Central memory CD4-positive, alpha-beta T cell (primary cell): ENCODE measurements around the gene DNAH8.

Source experiments
- DNase-seq: peaks from one replicate; pipeline ENCODE4 v3.0.0; 2022

DNAH8 gene

DNA sequence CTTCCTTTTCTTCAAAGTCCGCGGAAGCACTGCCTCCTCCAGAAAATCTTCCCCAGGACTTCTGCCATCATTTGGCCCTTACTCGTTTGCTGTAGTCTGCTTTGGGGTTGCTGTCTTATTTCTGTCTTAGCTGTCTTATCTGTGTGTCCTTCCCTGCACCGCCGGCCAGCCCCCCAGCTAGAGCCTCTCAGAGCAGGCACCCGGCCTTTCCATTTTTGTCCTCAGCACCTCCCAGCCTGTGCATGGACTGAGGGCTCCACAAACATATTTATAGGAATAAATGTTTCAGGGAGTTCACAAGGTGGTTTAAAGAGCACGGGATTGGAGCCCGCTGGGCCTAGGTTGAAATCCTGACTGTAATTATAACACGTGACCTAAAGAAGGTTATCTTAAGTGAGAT is 341.6 kb downstream of the DNAH8 start:
- DNase-seq: no peak

DNA sequence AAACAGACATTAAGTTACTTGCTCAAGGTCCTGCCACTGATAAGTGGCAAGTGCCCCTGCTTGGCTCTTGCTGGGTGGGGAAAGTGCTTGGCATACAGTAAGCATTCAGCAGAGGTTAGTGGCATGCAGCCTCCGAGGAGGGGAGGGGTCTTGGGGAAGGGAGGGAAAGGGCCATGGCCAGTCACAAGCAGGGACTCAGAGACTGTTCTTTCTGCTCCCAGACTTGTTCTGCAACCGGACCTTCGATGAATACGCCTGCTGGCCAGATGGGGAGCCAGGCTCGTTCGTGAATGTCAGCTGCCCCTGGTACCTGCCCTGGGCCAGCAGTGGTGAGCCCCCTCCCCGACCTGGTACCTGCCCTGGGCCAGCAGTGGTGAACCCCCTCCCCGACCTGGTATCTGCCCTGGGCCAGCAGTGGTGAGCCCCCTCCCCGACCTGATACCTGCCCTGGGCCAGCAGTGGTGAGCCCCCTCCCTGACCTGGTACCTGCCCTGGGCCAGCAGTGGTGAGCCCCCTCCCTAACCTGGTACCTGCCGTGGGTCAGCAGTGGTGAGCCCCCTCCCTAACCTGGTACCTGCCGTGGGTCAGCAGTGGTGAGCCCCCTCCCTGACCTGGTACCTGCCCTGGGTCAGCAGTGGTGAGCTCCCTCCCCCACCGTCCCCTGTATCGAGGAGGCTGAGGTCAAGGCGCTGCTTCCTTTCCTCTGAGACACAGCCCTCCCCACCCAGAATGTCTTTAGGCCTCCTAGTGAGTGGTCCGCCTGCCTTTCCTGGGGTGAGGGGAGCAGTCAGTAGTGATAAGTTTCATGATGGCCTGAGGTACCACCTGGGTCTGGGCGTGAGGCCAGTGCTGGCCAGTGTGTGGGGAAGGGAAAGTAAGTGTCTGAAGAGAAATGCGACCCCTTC is 342.4 kb downstream of the DNAH8 start:
- DNase-seq: no peak

DNA sequence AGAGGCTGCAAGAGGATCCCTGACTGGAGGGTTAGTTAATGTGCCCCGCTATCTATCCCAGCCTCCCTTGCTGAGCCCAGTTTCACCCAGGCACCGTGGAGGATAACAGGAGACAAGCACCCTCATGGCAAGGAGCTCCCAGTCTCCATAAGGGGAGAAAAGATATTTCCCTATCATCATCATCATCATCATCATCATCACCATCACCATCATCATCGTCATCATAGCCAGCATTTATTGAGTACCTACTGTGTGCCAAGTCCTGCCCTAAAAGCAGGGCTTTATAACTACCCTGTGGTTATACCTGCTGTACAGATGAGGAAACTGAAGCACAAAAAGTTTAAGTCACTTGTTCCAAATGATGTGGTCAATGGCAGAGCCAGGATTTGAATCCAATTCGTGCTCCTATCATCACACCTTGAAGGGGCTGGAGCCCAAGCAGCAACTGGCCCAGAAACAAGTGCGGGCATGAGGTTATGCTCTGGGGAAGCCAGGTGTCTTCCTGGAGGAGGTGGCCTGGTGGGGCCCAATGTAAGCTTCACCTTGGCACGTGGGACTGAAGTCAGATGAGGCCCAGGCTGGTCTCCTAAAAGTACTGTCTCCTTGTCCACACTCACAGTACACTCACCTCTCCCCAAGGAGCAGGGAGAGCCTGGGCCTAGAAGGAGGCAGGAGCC is 343.5 kb downstream of the DNAH8 start:
- no peak for DNase-seq

DNA sequence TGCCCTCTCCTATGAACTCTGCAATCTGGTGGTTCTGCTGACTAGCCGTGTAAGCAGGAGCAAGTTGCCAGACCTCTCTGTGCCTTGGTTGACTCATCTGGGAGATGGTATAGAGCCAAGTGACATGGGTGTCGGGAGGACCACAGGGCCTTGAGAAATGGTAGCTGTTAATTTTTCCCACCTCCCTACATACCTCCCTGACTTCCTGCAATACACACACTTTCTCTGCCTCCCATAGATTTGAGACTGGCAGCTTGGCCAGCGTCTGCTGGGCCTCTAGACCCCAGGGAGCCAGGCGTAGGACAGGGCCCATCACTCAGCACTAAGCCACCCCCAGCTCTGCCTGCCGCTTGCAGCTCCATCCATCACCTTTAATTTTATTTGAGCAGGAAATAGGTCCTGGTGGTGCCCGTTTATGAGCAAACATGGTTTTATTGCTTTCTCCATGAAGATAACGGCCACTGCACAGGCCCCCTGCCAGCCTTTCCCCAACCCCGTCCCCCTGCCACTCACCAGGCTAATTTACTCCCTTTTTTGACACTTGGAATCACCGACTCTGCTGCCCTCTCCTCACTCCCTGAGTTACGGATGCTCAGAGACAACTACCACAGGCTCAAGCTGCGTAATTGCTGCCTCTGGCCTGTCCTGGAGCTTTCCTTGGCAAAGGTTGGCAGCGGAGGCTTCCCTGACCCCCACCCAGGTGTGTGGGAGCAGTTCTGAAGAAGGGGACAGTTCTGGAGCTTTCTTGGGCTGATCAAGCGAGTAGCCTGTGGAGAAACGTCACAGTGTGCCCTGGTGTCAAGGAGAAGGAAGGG is 344.6 kb downstream of the DNAH8 start:
- DNase-seq: no peak

DNA sequence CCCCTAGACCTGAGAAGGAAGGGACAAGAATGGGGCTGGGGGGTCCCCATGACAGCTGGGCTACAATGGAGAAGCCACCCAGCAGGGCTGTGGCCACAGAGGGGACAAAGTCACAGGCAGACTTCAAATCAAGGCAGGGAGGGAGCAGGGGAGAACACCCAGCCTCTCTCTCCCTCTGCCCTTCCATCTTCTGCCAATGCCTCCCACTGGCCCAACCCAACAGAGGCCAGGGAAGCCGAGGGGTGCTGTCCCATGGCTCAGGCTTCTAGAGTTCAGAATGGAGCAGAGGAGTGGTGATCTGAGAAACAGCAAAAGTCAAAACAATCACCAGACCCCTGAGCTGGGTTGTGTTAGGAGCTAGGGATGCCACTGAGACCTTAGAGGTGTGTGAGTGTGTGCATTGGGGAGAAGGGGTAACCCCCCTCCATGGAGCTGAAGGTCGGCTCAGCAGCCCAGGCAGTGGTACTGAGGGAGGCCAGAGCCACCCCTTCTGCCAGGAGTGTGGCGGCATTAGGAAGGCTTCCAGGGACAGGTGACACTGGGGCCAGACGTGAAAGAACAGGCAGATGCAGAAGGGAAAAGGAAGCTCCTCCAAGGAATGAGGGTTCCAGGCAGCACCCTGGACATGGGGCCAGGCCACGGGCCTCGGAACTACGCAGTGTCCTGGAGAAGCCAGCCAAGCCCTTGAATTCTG is 345.5 kb downstream of the DNAH8 start:
- no peak for DNase-seq

DNA sequence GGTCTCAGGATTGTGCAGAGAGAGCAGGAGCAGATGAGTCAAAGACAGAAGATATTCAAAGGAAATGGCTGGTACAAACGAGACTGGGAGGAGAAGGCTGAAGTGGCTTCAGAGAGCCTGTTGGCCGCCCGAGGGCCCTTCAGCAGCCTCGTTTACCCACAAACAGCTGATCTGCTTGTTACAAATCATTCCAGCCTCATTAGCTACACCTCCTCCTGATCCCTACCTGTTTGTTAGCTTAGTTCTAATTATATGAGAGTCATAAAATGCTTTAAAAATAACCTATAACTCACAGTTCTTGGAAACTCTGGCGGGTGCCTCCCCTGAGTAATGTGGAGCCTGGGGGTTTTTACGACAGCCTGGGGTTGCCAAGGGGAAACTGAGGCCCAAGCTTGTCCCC is 346.1 kb downstream of the DNAH8 start:
- DNase-seq: no peak

DNA sequence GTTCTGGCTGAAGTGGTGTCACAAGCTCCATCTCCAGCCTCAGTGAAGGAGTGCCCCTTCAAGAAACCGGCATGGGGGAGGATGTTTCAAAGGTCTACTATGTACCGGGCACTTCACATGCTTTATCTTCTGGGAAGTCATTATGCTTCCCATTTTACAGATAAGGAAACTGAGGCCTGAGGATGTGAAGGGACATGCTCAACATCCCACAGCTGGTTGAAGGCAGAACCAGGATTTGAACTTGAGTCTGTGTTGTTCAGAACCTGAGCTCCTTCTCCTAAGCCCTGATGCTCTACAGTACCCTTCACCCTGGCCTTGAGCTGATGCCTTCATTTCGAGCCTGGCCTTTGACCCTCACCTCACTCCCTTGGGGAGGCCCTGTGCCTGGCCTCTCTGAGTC is 346.5 kb downstream of the DNAH8 start:
- no peak for DNase-seq

DNA sequence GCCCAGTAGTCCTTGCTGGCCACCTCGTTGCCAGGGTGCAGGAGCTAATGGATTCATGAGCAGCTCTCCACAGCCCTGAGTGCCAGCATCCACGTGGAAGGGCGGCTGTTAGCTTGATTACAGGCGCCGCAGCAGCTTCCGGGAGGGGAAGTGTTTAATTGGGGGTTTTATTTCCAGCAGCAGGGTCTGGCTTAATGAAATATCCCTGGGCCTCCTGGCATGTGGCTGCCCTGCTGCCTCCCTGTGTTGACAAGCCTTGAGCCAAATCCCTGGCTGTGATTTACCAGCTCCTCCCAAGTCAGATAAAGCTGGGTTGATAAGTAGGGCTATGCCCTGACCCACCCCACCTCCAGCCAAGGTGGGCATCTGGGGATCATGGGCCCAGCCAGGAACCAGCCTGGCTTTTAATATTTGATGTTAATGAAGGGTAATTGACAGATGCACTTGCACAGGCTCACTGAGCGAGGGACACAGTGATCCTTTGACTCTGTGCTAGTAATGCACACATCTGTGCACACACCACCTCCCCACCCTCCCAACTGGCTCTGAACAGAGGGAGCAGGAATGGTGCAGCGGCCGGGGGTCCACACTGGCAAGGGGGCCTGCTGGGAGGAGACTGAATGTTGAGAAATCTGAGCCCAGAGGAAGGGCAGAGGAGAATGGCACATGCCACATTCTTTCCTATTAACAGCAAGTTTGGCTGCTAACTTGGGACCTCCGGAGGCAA is 347.1 kb downstream of the DNAH8 start:
- DNase-seq: no peak

DNA sequence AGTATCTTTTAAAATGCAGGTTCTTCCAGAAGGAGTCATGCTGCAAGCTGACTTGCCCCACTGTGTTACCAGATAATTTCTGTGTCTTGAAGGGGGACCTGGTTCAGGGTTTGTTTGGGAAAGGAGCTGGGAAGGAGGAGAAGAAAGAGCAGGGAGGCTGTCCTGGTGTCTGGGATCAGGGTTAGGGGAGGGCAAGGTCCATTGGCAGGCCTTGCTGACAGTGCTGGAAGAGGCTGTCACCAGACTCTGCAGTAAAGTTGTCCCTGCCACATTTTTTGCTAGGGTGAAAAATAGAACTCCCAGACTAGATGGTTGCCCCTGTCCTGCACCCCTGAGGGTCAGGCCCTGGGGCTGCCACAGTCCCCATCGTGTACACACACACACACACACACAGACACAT is 348.4 kb downstream of the DNAH8 start:
- DNase-seq: no peak

DNA sequence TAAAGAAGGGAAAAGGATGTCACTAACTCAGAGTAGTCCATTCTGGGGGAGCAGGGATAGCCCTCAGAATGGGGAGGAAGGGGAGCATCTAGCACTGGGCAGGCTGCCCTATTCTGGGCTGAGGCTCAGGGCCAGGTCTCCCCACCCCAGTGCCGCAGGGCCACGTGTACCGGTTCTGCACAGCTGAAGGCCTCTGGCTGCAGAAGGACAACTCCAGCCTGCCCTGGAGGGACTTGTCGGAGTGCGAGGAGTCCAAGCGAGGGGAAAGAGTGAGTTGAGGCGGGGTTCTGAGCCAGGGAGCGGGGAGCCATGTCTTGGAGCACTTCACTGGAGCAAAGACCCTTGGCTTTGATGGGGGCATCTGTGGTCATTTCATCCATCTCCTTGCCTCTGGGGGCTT is 350.4 kb downstream of the DNAH8 start:
- no peak for DNase-seq

DNA sequence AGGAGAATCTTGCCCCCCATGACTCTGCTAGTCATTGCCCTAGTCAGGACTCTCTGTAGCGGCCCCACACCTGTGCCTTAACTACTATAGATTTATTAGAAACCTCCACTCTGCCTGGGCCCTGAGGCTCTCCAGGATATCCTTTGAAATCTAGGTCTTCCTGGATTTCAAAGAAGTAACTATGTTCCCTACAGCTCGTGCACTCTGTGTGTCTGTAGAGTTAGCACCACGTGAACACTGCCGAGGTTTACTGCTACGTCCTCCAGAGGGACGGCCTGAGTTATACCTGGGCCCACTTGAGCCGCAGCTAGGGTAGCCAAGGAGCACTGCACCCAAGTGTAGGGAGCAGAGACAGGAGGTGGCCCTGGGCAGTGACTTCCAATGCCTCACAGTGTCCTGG is 353.3 kb downstream of the DNAH8 start:
- DNase-seq: no peak

DNA sequence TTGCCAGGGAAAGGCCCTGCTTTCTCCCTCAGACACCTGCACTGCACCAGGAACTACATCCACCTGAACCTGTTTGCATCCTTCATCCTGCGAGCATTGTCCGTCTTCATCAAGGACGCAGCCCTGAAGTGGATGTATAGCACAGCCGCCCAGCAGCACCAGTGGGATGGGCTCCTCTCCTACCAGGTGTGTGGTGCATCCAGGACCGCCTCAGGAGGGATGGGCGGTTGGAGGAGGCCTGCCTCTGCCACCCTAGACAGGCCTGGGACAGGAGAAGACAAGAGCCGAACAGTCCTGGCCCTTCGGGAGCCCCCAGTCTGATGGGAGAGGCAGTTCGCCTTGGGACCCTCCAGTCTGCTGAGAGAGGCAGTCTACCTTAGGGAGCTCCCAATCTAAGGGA is 357.7 kb downstream of the DNAH8 start:
- DNase-seq: no peak

DNA sequence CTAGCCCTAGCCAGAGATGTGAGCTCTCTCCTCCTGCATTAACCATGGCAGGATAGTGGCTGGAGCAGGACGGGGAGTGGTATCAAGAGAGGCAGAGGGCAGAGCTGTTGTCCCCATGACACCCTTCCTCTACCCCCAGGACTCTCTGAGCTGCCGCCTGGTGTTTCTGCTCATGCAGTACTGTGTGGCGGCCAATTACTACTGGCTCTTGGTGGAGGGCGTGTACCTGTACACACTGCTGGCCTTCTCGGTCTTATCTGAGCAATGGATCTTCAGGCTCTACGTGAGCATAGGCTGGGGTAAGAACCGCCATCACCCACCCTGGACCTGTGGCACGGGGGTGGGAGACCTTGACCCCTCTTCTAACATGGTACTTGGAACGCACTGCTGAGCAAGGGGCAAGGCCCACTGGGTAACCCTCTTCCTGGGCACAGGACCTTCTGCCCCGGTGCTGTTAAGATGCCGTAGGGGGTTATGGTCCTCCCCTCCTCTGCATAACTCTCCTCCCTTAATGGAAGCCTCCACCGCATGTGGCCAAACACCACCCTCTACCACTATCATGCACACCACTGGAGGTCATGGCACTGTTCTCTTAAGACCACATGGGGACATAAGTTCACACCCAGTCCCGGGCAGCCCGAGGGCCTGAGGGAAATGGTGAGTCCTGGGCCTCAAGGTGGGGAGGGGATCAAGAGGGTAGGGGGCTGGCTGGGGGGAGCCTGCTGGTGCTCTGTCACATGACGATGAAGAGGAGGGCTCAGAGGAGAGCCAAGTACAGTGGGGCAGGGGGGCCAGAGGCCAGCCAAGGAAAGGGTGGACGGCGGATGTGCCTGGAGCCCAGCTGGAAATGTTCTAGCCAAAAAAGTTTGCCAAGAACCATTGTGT is 358.6 kb downstream of the DNAH8 start:
- no peak for DNase-seq

DNA sequence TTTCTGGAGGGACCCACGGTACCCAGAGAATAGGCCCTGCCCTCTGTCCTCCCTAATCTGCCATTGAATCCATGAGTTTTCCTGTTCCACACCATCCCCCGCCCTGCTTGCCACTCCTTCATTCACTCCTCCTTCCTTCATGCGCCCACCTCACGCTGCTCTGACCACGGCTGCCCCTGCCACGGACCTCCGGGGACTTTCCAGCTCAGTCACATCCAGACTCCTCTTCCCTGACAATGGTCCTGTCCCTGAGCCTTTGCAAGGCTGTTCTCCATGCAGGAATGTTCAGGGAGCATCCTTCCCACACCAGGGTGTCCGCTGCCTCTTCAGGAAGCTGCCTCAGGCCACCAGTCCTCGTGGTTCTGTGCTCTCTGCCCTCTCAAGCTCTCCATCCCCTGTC is 359.4 kb downstream of the DNAH8 start:
- DNase-seq: no peak

DNA sequence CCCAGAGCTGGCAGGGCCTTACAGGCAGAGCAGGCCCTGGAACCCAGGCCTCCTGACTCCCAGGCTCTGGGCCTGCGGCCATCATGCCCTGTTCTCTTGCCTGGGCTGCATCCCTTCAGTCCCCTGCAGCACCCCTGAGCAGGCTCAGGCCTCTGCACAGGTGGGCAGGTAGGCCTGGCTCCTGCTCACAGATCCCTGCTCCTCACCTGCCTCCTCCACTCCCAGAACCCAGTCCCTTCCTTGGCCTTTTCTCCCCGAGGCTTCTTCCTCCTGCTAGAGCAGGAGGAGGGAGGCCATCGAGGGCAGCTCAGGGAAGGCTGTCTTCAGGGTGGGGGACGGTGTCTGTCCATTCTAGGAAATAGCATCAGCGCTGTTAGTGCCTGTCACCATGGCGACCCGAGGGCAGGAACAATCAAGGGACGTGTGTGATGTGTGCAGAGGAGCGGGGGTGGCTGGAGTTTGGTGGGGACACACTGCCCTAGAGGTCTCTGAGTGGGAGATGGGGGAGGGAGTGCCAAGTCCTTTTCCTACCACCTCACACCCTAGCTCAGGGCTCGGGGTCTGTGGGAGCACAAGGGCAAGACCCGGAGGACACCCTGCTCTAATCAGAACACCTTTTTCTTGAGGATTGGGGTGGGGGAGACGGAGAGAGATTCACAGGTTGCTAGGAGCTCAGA is 360.0 kb downstream of the DNAH8 start:
- DNase-seq: no peak

DNA sequence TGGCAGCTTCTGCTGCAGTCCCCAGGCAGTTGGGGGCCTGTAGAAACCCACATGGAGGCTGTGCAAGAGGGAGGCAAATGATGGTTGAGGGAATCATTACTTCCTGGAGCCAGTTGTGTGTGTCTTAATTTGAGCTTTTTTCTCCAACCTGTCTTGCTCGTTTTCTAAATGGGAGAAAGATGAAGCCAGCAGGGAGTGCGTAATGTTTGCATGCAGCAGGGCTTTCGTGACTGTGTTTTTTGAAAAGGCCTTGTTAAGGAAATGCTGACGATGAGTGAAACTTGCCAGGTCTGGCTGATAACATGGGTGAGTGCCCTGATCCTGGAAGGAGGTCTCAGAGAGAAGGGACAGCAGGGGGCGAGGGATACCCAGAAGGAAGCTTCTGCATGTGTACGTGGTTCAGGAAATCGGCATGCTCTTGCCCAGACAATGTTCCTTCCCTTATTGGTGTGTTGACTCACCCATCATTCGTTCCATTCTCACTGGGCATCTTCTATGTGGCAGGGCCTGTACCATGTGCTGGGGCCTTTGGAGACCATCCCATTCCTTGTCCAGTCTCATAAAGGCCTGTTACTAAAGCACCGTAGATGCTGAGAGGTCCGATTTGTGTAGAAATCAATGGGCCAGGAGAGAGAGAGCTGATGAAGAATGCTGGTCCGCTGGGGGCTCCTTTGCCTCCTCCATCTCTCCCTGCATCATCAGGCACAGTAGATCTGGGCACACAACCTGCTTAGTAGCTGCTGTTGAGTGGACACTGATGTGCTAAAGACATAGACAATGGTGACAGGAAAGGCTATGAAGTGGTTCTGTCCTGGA is 360.9 kb downstream of the DNAH8 start:
- no peak for DNase-seq

DNA sequence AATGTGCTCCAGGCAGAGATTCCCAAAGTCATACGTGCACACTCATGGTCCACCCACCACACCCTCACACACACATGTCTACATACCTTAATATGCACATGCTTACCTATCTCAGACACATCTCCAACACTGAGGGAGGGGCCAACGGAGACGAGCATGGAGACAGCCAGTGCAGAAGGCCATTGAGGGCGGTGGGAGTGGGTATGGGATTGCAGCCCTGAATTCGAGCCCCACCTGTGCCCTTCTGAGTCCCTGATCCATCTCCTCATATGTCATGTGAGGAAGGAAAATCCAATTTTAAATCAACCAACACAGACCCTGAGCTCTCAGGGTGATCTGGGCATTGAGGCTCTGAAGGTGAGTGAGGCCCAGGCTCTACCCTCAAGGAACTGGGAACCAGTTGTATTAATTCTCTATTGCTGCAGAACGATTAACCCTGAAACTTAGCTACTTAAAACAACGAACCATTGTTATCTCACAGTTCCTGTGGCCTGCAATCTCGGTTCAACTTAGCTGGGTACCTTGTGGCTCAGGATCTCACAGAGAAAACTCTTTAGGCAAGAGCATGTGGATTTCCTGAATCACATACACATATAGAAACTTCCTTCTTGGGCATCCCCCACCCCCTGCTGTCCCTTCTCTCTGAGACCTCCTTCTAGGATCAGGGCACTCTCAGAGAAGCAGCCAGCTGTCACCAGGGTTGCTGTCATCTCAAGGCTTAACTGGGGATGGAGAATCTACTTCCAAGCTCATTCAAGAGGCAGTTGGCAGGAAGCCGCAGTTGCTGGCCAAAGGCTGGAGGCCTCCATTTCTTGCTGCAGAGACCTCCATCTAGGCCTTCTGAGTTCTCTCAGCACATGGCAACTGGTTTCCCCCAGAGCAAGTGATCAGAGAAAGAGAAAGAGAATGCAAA is 361.8 kb downstream of the DNAH8 start:
- no peak for DNase-seq

DNA sequence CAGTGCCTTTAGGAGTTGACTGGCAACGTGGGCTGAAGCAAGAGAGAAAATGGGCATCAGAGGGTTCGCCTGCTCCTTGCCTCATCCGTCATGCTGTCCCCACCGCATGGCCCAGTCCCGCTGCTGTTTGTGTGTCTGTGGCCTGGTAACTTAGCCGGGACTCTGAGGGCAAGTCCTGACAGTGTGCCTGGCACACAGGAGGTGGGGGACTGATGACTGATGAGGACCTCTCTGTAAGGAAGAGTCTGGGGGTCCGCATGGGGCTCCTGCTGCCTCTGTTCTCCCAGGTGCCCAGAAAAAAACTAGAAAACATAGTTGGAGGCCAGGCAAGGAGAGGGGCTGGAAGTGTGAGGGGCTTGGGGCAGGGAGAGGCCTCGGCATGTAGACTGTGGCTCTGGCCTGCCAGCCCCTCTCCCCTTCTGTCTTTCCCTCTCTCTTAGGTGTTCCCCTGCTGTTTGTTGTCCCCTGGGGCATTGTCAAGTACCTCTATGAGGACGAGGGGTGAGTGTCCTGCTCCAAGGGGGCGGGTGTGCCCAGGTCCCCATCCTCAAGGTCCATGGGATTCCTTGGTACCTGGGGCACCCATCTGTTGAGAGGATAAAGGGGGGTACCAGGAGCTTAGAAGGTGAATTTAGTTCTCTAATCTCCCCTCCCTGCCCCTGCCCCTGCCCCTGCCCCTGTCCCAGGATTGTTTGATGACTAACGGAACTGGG is 362.9 kb downstream of the DNAH8 start:
- no peak for DNase-seq
